Measurements from ENCODE around the gene RGS3. TPM values are rescaled to one million over a fixed set of nuclear protein-coding genes. Genes with fewer than 3 reads are reported as not detected.

RGS3 gene
- total RNA-seq, 1 experiment from 2014 or later, result 26.9 TPM

- no peak for DNase-seq (ENCODE audit: extremely low read depth, low read depth)
Observed at GRCh38 chr9:113509463-113509862, 45.9 kb downstream of the RGS3 start.

- no peak for DNase-seq (ENCODE audit: extremely low read depth, low read depth)
Observed at GRCh38 chr9:113511047-113511521, 47.6 kb downstream of the RGS3 start.

GRCh38 chr9:113511856-113512761, 48.6 kb downstream of the RGS3 start:
- no peak for DNase-seq (ENCODE audit: extremely low read depth, low read depth)

GRCh38 chr9:113513111-113513510, 49.6 kb downstream of the RGS3 start:
- no peak for DNase-seq (ENCODE audit: extremely low read depth, low read depth)

- DNase-seq (ENCODE audit: extremely low read depth, low read depth), result no peak
Observed at GRCh38 chr9:113513536-113513935, 50.0 kb downstream of the RGS3 start.

- no peak for DNase-seq (ENCODE audit: extremely low read depth, low read depth)
Observed at GRCh38 chr9:113514061-113514460, 50.5 kb downstream of the RGS3 start.

- DNase-seq (ENCODE audit: extremely low read depth, low read depth), result no peak
Observed at GRCh38 chr9:113514748-113515147, 51.2 kb downstream of the RGS3 start.

- DNase-seq (ENCODE audit: extremely low read depth, low read depth), result no peak
Observed at GRCh38 chr9:113515862-113516261, 52.3 kb downstream of the RGS3 start.

GRCh38 chr9:113516840-113517577, 53.5 kb downstream of the RGS3 start:
- no peak for DNase-seq (ENCODE audit: extremely low read depth, low read depth)

GRCh38 chr9:113519426-113520108, 56.0 kb downstream of the RGS3 start:
- DNase-seq (ENCODE audit: extremely low read depth, low read depth), result no peak

- DNase-seq (ENCODE audit: extremely low read depth, low read depth), result no peak
Observed at GRCh38 chr9:113520109-113520642, 56.6 kb downstream of the RGS3 start.

GRCh38 chr9:113521693-113522255, 58.2 kb downstream of the RGS3 start:
- no peak for DNase-seq (ENCODE audit: extremely low read depth, low read depth)

- no peak for DNase-seq (ENCODE audit: extremely low read depth, low read depth)
Observed at GRCh38 chr9:113522419-113522818, 58.9 kb downstream of the RGS3 start.

GRCh38 chr9:113522858-113523257, 59.3 kb downstream of the RGS3 start:
- no peak for DNase-seq (ENCODE audit: extremely low read depth, low read depth)

- no peak for DNase-seq (ENCODE audit: extremely low read depth, low read depth)
Observed at GRCh38 chr9:113523421-113524141, 60.1 kb downstream of the RGS3 start.

- DNase-seq (ENCODE audit: extremely low read depth, low read depth), result no peak
Observed at GRCh38 chr9:113524468-113524867, 60.9 kb downstream of the RGS3 start.

- no peak for DNase-seq (ENCODE audit: extremely low read depth, low read depth)
Observed at GRCh38 chr9:113525205-113525604, 61.7 kb downstream of the RGS3 start.

- no peak for DNase-seq (ENCODE audit: extremely low read depth, low read depth)
Observed at GRCh38 chr9:113525831-113526230, 62.3 kb downstream of the RGS3 start.

- no peak for DNase-seq (ENCODE audit: extremely low read depth, low read depth)
Observed at GRCh38 chr9:113526231-113526746, 62.8 kb downstream of the RGS3 start.

- no peak for DNase-seq (ENCODE audit: extremely low read depth, low read depth)
Observed at GRCh38 chr9:113526841-113527240, 63.3 kb downstream of the RGS3 start.
